HG02840 (cell line): ENCODE data around the gene KCNF1.

Experiments
- ATAC-seq: cut with Tn5 transposase; IDR thresholded peaks from one replicate; pipeline ENCODE4 v1.9.1; 2021; ENCODE audit warnings: mild to moderate bottlenecking, moderate library complexity, moderate number of reproducible peaks; ENCODE audit not compliant: unreplicated experiment, low FRiP score

The KCNF1 gene

DNA sequence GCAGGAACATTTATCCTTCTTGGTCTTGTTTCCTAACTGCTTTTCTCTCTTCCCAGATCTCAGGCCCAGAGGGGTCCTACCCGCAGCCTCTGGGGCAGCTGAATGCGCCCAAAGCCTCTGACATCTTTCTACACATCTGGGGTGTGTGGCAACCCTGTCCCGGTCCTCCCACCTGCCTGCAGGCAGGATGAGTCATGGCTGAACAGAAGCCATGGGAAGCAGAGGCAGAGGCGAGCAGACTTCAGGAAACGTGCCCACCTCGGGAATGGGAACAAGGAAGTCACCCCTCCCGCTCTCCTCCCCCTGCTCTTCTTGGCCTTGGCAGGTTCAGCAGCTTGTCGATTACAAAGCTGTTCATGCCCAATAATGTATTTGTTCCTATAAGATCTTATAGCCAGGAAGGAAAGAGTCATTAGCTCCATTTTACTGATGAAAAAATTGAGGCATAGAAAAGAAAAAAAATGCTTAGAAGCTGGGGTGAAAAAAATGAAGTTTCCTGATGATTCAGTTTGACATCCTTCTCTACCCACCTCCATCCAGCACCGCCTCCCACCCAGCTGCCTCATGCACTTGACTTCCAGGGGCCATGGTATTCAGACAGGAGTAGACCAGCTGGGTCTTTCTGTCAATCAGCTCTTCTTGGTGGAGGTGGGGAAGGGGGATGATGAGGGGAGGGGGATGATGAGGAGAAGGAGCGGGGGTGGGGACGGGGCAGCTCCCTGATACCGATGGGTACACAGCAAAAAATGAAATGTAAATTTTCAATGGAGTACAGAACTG lies 10.4 kb upstream of the KCNF1 start:
- no peak for ATAC-seq

DNA sequence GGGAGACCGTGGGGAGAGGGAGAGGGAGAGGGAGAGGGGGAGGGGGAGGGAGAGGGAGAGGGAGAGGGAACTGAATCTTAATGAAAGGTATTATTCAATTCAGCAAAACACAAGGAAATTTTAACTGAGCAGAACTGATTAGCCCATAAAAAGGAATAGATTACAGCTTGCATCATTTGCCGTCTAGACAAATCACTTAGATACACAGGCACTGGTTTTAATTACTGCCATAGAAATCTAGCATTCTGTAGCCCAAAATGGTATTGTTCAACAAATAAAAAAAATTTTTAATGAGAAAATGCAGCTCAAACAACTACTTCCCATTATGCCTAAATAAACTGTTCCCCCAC lies 7.9 kb upstream of the KCNF1 start:
- ATAC-seq: no peak

DNA sequence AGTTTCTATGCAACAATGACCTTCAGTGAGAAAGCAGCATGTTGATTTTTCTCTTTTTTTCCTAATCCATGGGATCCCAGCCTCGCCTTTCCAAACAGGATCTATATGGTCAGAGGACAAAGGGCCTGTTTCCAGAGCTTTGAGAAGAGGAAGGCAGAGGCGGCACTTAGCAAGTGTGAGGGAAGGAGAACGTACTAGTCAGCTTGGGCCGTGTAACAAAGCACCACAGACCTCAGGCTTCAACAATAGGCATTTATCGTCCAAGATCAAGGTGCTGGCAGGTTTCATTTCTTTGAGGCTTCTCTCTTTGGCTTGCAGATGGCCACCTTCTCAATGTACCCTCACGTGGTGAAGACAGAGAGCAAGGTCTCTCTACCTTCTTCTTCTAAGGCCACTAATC lies 7.3 kb upstream of the KCNF1 start:
- no peak for ATAC-seq

DNA sequence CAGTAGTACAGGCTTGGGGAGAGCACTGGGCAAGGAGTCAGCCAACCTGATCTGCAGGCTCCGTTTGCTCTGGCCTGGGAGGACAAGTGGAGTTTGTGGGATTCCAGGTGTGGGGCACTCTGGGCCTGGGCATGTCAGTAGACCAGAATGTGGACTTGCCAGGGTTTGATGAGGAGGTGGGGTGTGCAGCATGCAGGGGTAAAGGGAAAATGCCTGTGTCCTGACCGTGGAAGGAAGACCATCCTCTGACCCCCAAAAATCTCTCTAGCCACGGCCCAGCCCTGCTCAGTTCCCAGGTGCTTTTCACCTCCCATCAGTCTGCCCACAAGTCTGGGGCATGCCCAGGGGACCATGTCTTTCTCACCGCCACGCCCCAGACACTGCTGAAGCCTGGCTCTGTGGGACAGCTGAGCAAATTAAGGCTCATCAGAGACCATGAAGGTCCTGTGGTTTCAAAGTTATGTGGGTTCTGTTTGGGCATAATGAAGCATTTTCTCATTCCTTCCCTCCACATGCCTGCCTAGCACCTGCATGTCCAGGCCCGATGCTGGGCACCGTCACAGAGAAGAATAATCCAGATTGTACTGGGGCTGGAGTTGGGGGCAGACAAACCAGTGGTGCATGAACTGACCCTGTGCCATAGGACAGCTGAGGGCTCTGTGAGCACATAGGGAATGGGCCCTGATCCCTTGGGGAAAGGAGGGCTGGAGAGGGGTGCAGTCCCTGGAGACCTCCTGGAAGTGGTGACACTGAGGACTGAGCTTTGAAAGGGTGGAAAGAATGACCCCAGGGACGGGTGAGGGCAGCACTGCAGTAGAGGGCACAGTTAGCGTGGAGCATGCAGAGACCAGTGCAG lies 6.5 kb upstream of the KCNF1 start:
- no peak for ATAC-seq

DNA sequence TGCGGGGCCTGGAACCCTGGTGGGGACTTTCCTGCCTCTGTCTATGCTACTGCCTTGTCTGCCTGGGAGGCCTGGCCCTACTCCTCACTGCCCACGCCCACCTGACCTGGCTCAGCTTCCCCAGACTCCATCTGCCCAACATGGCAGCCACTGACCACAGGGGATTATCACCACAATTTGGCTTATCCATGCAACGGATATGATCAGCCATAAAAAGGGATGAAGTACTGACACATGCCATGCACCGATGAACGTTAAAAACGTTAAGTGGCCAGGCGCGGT lies 5.9 kb upstream of the KCNF1 start:
- ATAC-seq: no peak

DNA sequence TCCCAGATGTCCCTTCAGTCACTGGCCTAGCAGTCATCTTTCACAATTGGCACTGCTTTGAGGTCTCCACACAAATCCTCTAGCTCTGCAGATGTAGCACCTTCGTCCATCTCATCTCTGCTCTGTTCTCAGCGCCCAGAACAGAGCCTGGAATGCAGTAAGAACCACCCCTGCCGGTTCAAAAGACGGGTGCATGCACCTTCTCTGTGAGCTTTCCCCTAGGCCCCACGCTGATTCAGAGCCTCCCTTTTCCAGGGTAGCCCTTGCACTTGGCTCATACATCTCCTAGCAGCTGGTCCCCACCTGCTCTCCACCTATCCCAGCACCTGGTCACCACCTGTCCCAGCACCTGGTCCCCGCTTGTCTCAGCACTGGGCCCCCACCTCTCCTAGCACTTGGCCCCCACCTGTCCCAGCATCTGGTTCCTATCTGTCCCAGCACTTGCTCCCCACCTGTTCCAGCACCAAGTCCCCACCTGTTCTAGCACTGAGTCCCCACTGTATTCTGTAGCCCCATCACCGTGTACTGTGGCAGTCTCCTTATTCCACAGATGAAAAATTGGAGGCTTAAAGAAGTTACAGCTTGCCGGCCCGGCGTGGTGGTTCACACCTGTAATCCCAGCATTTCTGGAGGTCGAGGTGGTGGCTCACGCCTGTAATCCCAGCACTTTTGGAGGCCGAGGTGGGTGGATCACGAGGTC lies 4.7 kb upstream of the KCNF1 start:
- ATAC-seq: no peak

DNA sequence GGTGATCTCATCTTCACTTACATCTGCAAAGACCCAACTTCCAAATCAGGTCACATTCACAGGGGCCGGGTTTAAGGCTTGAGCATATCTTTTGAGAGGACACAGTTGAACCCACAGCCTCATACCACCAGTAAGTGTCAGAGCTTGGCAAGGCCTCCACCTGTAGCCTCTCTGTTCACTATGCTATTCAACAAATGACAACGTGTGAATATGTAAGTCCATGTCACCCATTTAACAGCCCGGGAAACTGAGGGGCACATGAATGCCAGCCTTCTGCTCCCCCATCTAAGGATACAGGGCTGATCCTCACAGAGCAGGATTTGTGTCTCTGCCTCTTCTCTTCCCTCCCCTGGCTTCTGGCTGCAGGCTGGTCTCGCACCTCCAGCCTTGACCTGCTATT lies 3.5 kb upstream of the KCNF1 start:
- no peak for ATAC-seq

DNA sequence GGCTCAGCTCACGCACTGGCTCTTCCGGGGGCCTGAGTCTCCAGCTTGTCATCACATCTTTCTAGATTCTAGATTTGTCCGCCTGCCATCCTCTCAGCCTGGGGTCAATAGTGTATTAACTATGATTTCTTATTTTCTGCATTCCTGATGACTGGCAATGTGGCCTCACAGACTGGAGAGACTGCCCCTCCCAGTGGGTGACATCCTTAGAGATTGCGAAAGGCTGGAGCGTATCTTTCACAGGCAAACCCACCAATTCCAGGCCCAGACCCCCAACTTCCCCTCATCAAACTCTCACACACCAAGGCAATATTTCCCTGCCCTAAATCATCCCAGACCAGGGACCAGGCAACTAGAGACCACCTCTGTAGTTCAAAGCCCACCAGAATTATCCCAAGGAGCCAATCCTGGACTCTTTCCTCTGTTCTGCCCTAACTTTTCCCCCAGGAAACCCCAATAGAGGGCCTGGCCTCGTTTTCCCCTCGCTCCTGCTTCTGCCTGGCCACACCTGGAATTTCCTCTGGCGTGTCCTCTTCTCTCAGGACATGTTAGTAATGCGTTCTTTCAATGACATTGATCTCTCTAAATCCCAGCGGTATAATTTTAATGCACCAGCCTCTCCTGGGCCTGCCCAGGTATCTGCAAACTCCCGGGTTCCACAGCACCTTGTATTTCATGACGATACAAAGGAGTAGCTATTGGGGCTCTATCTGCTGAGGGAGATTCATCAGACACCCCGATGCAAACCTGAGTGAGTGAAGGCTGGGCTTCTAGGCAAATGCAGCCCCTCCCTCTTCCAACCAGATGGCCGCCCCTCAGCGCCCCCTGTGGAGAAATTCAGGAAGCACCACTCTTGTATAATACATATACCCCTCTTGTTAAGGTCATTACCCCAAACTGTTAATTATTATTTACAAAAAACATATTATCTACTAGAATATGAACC lies 2.4 kb upstream of the KCNF1 start:
- ATAC-seq: no peak

DNA sequence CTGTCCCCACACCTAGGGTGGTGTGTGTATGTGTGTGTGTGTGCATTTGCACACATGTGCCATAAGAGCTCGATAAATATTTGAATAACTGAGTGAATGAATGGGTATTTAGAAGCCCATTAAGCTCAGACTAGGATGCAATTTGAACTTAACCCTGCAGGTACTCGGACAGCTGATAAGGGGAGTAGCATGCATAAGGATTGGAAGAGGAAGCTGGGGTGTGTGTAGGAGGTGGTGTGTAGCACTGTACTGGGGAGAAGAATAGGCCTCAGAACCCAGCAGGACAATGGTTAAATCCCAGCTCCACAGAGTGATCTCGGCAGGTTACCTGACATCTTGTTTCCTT lies 1.8 kb upstream of the KCNF1 start:
- no peak for ATAC-seq

DNA sequence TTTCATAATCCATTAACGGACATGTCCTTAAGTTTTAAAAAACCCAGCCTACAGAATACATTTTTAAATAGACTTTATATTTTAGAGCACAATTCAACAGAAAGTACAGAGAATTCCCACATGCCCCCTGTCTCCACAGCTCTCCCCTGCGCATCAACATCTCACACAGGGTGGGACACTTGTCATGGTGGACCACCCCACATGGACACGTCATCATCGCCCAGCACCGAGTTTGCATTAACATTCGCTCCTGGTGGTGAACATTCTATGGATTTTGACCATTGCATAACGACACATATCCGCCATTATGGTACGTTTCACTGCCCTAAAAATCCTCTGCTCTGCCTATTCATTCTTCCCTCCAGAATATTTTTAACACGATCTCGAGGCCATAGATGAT lies 1.1 kb upstream of the KCNF1 start:
- ATAC-seq: no peak

DNA sequence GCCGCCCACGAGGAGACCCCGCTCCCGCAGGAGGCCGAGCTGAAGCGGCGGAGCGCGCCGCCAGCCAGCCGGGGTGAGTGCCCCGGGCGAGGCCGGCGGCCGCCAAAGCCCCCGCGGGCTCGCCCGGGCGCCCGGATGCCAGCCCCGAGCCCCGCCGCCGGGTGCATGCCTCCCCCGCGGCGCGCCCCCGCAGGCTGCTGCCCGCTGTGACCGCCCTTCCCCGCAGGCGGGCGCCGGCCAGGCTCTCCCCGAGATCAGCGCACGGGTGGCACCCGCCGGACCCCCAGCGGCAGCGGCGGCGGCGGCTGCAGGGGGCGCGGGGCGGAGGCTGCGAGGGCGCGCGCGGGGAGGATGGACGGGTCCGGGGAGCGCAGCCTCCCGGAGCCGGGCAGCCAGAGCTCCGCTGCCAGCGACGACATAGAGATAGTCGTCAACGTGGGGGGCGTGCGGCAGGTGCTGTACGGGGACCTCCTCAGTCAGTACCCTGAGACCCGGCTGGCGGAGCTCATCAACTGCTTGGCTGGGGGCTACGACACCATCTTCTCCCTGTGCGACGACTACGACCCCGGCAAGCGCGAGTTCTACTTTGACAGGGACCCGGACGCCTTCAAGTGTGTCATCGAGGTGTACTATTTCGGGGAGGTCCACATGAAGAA lies 470 bp downstream of the KCNF1 start:
- ATAC-seq: no peak

DNA sequence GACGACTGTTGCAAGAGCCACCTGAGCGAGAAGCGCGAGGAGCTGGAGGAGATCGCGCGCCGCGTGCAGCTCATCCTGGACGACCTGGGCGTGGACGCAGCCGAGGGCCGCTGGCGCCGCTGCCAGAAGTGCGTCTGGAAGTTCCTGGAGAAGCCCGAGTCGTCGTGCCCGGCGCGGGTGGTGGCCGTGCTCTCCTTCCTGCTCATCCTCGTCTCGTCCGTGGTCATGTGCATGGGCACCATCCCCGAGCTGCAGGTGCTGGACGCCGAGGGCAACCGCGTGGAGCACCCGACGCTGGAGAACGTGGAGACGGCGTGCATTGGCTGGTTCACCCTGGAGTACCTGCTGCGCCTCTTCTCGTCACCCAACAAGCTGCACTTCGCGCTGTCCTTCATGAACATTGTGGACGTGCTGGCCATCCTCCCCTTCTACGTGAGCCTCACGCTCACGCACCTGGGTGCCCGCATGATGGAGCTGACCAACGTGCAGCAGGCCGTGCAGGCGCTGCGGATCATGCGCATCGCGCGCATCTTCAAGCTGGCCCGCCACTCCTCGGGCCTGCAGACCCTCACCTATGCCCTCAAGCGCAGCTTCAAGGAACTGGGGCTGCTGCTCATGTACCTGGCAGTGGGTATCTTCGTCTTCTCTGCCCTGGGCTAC lies 1.2 kb downstream of the KCNF1 start:
- no peak for ATAC-seq

DNA sequence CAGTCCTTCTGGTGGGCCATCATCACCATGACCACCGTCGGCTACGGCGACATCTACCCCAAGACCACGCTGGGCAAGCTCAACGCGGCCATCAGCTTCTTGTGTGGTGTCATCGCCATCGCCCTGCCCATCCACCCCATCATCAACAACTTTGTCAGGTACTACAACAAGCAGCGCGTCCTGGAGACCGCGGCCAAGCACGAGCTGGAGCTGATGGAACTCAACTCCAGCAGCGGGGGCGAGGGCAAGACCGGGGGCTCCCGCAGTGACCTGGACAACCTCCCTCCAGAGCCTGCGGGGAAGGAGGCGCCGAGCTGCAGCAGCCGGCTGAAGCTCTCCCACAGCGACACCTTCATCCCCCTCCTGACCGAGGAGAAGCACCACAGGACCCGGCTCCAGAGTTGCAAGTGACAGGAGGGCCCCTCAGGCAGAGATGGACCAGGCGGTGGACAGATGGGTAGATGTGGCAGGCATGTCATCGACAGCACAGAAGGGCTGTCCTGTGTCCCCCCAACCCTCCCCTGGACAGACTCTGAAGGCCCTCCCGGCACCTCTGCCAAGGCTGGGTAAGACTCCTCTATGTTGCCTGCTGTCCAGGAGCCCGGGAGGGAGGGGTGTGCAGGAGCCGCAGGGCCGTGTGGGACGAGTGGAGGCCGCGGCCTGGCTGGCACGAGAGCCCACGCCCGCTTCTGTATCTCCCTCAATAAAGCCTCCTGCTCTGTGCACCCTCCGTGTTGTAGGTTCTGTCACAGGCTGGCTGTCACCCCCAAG lies 2.0 kb downstream of the KCNF1 start:
- ATAC-seq: no peak

DNA sequence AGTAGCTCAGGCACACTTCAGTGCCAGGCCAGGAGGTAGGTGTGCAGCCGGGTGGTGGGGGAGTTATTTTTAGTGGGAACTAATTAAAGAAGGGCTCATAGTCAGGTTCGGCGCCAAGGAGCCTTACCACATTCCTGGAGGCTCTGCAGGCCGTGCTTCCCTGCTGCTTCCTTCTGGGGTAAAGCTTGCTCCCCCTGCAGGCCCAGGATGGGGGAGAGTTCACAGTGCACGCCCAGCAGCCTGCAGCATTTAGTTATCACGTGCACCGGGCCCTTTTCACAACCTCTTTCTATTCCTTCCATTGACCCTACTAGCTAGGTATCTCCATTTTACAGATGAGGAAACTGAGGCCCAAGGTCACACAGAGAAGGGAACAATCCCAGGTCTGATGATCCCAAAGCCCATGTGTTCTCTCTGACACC lies 2.5 kb downstream of the KCNF1 start:
- ATAC-seq: no peak

DNA sequence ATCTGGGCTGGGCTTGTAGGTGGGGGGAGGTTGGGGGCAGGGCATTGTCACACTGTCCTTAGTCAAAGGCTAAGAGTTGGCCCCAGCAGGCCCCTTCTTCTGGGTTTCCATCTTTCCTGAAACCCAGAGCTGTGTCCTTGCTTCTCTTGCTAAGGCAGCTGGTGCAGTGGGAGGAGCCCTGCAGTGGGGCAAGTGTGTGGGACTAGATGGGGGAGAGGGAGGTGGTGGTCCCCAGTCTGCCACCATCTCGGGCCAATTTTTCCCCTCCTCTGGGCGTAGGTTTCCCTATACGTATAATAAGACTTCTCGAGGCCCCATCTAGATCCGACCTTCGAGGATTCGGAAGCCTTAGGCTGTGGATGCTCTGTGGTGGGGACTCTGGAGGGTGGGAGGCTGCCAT lies 3.5 kb downstream of the KCNF1 start:
- no peak for ATAC-seq

DNA sequence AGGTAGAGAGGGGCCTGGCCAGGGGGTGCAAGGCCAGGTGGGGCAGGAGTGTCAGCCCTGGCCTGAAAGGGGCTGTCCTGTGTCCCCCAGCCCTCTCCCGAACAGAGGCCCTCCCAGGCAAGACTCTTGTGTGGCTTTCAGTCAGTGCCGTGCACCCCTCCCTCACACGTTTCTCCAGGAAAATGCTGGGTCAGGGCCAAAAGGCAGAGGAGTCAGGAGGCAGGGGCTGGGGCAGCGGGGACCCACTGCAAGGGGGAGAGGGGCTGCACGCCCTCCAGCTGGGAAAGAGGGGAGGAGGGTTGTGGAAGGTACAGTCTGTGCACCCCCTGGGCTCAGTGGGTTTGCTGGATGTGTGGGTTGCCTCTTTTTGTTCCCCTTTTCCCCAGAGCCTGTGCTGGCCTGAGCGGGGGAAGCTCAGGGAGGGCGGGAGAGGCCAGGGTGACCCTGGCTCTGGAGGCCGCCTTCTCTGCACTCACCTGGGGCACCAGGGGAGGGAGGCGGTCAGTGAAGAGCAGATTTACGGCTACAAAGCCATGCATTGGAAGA lies 4.1 kb downstream of the KCNF1 start:
- no peak for ATAC-seq

DNA sequence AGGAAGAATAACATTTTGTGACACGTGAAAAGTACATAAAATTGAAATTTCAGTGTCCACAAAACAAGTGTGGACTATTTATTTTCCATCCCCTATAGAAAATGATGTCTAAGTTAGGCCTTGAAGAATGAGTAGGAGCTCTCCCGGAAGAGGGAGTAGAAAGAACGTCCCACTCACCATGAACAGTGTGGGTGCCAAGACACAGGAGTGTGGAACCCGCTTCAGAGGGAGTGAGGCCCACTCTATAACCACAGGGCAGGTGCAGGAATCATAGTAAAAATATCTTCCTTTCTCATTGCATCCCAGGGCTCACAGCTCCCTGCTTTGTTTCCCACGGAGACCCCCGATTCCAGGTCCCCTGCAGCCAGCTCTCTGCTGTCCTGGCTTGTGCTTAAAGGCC lies 5.2 kb downstream of the KCNF1 start:
- no peak for ATAC-seq

DNA sequence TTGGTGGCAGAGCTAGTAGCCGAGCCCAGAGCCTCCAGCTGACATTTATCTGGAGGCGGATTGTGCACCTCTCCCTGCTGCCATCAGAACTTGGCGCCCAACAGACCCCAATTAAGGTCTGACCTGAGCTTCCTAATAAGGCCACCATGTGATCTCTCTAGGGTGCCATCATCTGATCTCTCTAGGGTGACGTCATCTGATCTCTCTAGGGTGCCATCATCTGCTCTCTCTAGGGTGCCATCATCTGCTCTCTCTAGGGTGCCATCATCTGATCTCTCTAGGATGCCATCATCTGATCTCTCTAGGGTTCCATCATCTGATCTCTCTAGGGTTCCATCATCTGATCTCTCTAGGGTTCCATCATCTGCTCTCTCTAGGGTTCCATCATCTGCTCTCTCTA lies 6.2 kb downstream of the KCNF1 start:
- no peak for ATAC-seq
